DND-41 (cell line): Measurements from ENCODE around the gene GRIA4.

Experiments used
- CTCF ChIP-seq: IDR thresholded peaks from 2 replicates; pipeline ENCODE4 v1.5.1; 2012; ENCODE audit warnings: borderline replicate concordance, low read length, moderate library complexity, mild to moderate bottlenecking; ENCODE audit not compliant: poor library complexity, severe bottlenecking; ENCODE audit errors: extremely low read depth
- EZH2 ChIP-seq: IDR thresholded peaks from 3 replicates; pipeline ENCODE4 v1.6.1; 2012; ENCODE audit warnings: borderline replicate concordance, low read depth, mild to moderate bottlenecking, moderate library complexity, low read length, inconsistent platforms; ENCODE audit not compliant: severe bottlenecking

GRCh38 chr11:105824457-105825013, 214.7 kb downstream of the GRIA4 start:
- TF ChIP-seq EZH2 (no peak), CTCF (no peak)
